NCI-H524 treated with DMSO at 0.1 percent for 48 hours (cell line): ENCODE measurements around the gene LRP1B.

Experiments used
- DNase-seq: peaks from one replicate; lab custom pipeline; 2025; lab: John Stamatoyannopoulos, UW

LRP1B gene

GRCh38 chr2:140246957-140247356 lies 1883.9 kb downstream of the LRP1B start:
- no peak for DNase-seq

GRCh38 chr2:140246058-140246457 lies 1884.8 kb downstream of the LRP1B start:
- DNase-seq, result no peak

GRCh38 chr2:140242889-140243288 lies 1887.9 kb downstream of the LRP1B start:
- DNase-seq, result no peak

GRCh38 chr2:140234116-140234515 lies 1896.7 kb downstream of the LRP1B start:
- no peak for DNase-seq

GRCh38 chr2:140210963-140211362 lies 1919.9 kb downstream of the LRP1B start:
- no peak for DNase-seq

GRCh38 chr2:140205093-140205492 lies 1925.7 kb downstream of the LRP1B start:
- no peak for DNase-seq

GRCh38 chr2:140203347-140203746 lies 1927.5 kb downstream of the LRP1B start:
- no peak for DNase-seq

GRCh38 chr2:140201572-140201971 lies 1929.2 kb downstream of the LRP1B start:
- DNase-seq, result no peak

- DNase-seq, result no peak
Measured at GRCh38 chr2:140200764-140201163, 1930.1 kb downstream of the LRP1B start.

GRCh38 chr2:140200307-140200706 lies 1930.5 kb downstream of the LRP1B start:
- no peak for DNase-seq

GRCh38 chr2:140199312-140199711 lies 1931.5 kb downstream of the LRP1B start:
- DNase-seq, result no peak

- no peak for DNase-seq
Measured at GRCh38 chr2:140187086-140187485, 1943.7 kb downstream of the LRP1B start.

GRCh38 chr2:140186313-140186712 lies 1944.5 kb downstream of the LRP1B start:
- DNase-seq, result no peak

- DNase-seq, result no peak
Measured at GRCh38 chr2:140185076-140185475, 1945.7 kb downstream of the LRP1B start.

- no peak for DNase-seq
Measured at GRCh38 chr2:140183056-140183765, 1947.6 kb downstream of the LRP1B start.
